Bronchial epithelial cell (primary cell): ENCODE data around the gene PEAK1. TPM values are rescaled to one million over a fixed set of nuclear protein-coding genes. Genes with fewer than 3 reads are reported as not detected.

Source experiments
- DNase-seq: peaks from one replicate; pipeline ENCODE4 v3.0.0-alpha.2; 2010; ENCODE audit warnings: low read depth
- FAIRE-seq: peaks from 2 replicates; lab custom pipeline; 2011; peaks lifted over from hg19 to GRCh38; lab: Jason Lieb, UNC
- H3K27me3 ChIP-seq: 2 replicates; pipeline ENCODE4 v1.5.1; 2011; ENCODE audit warnings: low read length; ENCODE audit not compliant: control insufficient read depth, insufficient read depth
- H3K36me3 ChIP-seq: 2 replicates; pipeline ENCODE4 v1.5.1; 2011; ENCODE audit warnings: low read length; ENCODE audit not compliant: control insufficient read depth, insufficient read depth
- H3K4me3 ChIP-seq: 2 replicates; pipeline ENCODE4 v1.5.1; 2011; ENCODE audit warnings: mild to moderate bottlenecking, low read depth, low read length, control low read depth
- total RNA-seq: library from RNA; depleted of rRNA; stranded (reverse); fragments of >200 nt; gene quantifications from 2 replicates; pipeline ENCODE4 v1.2.1, GENCODE V29; 2014
- TF ChIP-seq, protein P1 (sequence below): IDR thresholded peaks from 2 replicates; pipeline ENCODE4 v1.5.1; 2011; ENCODE audit warnings: mild to moderate bottlenecking, moderate library complexity, low read length, control low read depth, inconsistent platforms; ENCODE audit not compliant: insufficient read depth, severe bottlenecking

The PEAK1 gene
- total RNA-seq, 1 donor from 2014 or later: 3.7 TPM

DNA sequence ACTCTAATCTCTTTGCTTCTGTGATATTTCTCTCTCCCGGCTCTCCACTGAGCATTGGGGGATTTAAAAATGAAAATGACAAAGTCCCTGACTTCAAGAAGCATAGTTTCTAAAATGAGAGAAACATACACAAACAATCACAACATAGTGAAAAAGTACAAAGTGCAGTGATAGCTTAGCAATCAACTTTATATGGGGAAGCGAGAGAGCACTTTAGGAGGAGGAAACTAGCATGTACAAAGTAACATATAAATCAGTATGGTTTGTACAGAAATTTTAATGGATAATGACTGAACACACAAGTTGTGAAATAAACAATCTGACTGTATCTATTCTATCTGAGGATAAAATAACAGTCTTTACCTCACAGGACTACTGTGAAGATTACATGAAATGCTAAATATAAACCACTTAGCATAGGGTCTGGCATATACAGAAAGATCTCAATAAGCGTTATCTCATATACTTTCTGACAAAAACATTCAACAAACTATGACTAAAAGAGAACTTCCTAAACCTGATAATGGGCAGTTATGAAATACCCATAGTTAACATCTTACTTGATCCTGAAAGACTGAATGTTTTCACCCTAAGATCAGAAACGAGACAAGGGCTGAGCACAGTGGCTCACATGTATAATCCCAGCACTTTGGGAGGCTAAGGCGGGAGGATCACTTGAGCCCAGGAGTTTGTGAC lies 61.2 kb downstream of the PEAK1 start:
- H3K27me3 ChIP-seq: no peaks in the 10 kb centered on the region
- no peak for DNase-seq
- no peak for FAIRE-seq
- TF ChIP-seq, protein P1, sequence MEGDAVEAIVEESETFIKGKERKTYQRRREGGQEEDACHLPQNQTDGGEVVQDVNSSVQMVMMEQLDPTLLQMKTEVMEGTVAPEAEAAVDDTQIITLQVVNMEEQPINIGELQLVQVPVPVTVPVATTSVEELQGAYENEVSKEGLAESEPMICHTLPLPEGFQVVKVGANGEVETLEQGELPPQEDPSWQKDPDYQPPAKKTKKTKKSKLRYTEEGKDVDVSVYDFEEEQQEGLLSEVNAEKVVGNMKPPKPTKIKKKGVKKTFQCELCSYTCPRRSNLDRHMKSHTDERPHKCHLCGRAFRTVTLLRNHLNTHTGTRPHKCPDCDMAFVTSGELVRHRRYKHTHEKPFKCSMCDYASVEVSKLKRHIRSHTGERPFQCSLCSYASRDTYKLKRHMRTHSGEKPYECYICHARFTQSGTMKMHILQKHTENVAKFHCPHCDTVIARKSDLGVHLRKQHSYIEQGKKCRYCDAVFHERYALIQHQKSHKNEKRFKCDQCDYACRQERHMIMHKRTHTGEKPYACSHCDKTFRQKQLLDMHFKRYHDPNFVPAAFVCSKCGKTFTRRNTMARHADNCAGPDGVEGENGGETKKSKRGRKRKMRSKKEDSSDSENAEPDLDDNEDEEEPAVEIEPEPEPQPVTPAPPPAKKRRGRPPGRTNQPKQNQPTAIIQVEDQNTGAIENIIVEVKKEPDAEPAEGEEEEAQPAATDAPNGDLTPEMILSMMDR: no peak
- H3K36me3 ChIP-seq: no peaks in the 10 kb centered on the region
- H3K4me3 ChIP-seq: no peak overlapping the region

DNA sequence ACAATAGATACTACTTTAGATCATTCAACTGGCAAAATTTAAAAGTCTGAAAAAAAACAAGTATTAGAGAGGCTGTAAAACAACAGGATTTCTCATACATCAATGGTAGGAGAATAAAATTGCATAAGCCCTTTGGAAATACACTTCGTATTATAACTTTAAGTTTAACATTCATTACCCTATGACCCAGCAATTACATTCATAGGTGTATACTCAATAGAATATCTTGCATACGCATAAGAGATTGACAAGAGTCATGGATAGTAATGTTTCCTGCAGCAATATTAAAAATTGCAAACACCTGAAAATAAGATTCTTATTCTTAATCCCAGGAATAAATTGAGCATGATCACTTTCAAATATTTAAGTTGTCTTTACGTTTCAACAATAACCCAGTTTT lies 63.6 kb downstream of the PEAK1 start:
- TF ChIP-seq, protein P1: no peak
- Histone ChIP-seq H3K27me3 (no peaks in the 10 kb centered on the region), H3K4me3 (no peak overlapping the region), H3K36me3 (no peaks in the 10 kb centered on the region)
- FAIRE-seq: no peak
- no peak for DNase-seq

DNA sequence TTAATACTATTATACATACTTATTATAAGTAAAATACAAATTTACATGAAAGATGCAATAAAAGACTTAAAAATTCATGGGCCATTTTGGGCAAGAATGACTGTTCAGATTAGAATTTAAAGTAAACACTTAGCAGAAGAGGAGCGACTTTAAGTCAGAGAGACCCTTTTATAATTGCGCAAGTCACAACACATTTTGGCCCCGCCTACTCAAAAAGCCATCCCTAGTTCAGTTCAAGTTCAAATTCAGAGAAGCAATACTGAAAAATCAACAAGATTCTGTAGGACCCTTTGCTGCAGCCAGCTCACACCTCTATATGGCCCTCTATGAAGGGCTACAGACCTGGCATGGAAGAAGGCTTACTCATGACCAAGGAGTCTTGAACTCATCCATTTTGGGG lies 64.6 kb downstream of the PEAK1 start:
- Histone ChIP-seq H3K4me3 (no peak overlapping the region), H3K27me3 (no peaks in the 10 kb centered on the region), H3K36me3 (no peaks in the 10 kb centered on the region)
- FAIRE-seq (no peak), DNase-seq (no peak)
- TF ChIP-seq, protein P1: no peak

DNA sequence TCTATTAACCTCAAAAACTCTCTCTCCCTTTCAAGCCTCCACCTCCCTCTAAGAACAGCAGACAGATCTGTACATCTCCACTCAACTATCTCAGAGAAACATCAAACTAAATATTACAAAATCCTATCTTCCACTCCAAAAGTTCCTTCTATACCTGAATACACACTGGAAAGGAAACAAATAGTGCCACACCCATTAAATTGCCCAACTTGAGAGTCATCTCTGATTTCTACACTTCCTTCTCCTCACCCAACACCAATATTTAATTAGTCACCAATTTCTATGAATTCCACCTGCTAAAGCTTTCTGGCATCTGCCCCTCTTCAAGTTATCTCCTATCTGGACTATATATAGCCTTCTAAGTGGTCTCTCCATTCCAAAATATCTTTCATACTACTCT lies 65.8 kb downstream of the PEAK1 start:
- no peaks in the 10 kb centered on the region for H3K27me3 ChIP-seq
- TF ChIP-seq, protein P1: no peak
- DNase-seq (peak; percentile 81), FAIRE-seq (no peak)
- no peaks in the 10 kb centered on the region for H3K36me3 ChIP-seq
- H3K4me3 ChIP-seq: no peak overlapping the region

DNA sequence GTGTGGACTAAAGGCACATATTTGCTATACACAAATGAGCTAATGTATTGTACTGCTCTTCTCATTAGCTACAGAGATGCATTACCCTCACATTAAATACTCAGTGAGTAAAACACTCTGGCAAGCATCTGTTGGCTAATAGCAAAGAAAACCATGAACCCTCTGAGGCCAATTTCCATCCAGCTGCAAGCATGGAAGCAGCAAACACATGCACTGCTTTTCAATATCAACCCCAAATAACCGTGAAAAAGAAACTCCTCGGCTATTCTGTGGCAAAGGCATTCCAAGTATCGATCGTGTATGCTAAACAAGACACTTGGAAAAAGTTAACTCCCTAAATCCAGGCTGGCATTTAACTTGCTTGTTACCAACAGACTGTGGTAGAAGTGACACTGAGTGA lies 67.0 kb downstream of the PEAK1 start:
- Histone ChIP-seq H3K27me3 (no peaks in the 10 kb centered on the region), H3K36me3 (no peaks in the 10 kb centered on the region), H3K4me3 (no peak overlapping the region)
- DNase-seq (no peak), FAIRE-seq (no peak)
- TF ChIP-seq, protein P1: no peak

DNA sequence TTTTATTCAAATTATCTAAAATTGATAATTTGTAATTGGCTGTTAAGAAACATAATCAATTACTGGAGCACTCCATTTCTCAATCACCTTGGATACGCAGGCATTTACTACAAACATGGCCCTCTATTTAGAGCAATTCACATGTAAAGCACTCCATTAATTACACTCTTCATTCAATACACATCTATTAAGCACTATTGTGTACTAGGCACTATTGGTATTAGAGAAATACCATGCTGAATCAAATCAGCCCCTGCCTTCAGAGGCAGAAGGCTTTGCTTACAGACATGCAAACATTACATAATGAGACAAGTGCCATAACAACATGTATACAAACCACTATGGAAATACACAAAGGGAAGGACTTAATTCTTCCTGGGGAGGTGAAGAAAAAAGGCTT lies 69.1 kb downstream of the PEAK1 start:
- H3K27me3 ChIP-seq: no peaks in the 10 kb centered on the region
- FAIRE-seq: no peak
- TF ChIP-seq, protein P1: no peak
- H3K36me3 ChIP-seq: no peaks in the 10 kb centered on the region
- no peak overlapping the region for H3K4me3 ChIP-seq
- no peak for DNase-seq
